ENCODE measurements around the gene OR5K1.

GRCh38 chr3:98504539-98504938 lies 41.5 kb downstream of the OR5K1 start:
- TF ChIP-seq HOXC10 (CRISPR knock-in tag; IDR thresholded peaks at IDR 0.05) (no peak), CTCF (tag by site-specific recombination; IDR thresholded peaks at IDR 0.05) (no peak), ZNF280C (tag by site-specific recombination; IDR thresholded peaks at IDR 0.05) (no peak), ZNF658 (tag by site-specific recombination; IDR thresholded peaks at IDR 0.05) (no peak), PRDM10 (tag by site-specific recombination; IDR thresholded peaks at IDR 0.05) (no peak), ZNF138 (tag by site-specific recombination; IDR thresholded peaks at IDR 0.05; ENCODE audit: borderline replicate concordance) (no peak), ZNF280D (tag by site-specific recombination; IDR thresholded peaks at IDR 0.05) (no peak)

All from HEK293 (cell line).